HCT116 (cell line): Measurements from ENCODE around the gene AGTPBP1. TPM values are rescaled to one million over a fixed set of nuclear protein-coding genes. Genes with fewer than 3 reads are reported as not detected.
A peak's percentile ranks its signal among the peaks of the same experiment; 100 is the strongest.

Experiments
- ATAC-seq: fragments of 200-7000 bp; cut with Tn5 transposase; 2 replicates; pipeline ENCODE4 v1.9.1; 2020; ENCODE audit warnings: mild to moderate bottlenecking, moderate library complexity
- BruUV-seq: library from RNA; stranded (reverse); fragments of 400-500 nt; replicated peaks from 2 replicates; lab custom pipeline; 2021; lab: Mats Ljungman, UMichigan
- CTCF ChIA-PET: fragments of 300-600 bp; sonication (Branson Sonifier 250); formaldehyde crosslinking; loops from one replicate; lab custom pipeline; 2021; ENCODE audit warnings: antibody characterized with exemption; lab: Charles Lee
- POLR2A ChIA-PET: fragments of 300-600, 350-600 bp; sonication (Branson Sonifier 250); formaldehyde crosslinking; loops from one replicate; lab custom pipeline; 2021; ENCODE audit warnings: antibody characterized with exemption; lab: Charles Lee
- RAD21 ChIA-PET, 2 experiments: fragments of 300-600 bp; sonication (Branson Sonifier 250); formaldehyde crosslinking; loops; one replicate each; lab custom pipeline; 2023; ENCODE audit warnings: low total read pairs in 2 of 2; ENCODE audit not compliant: uncharacterized antibody in 2 of 2, unreplicated experiment in 2 of 2, low non-redundant PET in 1 of 2; lab: Charles Lee
- DNase-seq: peaks from one replicate; pipeline ENCODE4 v3.0.0-alpha.2; 2010; ENCODE audit warnings: low read depth, low spot score
- H2AFZ ChIP-seq: fragments of 200-600 bp; shearing (Covaris generic), sonication (generic); 2 replicates; pipeline ENCODE4 v1.6.1; 2017; ENCODE audit warnings: low read depth, mixed run types, mixed read lengths, antibody characterized with exemption, low read length; ENCODE audit not compliant: poor library complexity, severe bottlenecking
- H3K27ac ChIP-seq: 2 replicates; pipeline ENCODE4 v1.5.1; 2012; ENCODE audit warnings: low read depth, low read length
- H3K27me3 ChIP-seq: fragments of 200-600 bp; sonication (generic); 2 replicates; pipeline ENCODE4 v1.6.1; 2016; ENCODE audit warnings: mixed run types, low read length, mixed read lengths; ENCODE audit not compliant: insufficient read depth
- H3K36me3 ChIP-seq, 2 experiments: fragments of 200-500 bp in 1 of 2; fragments of 200-600 bp in 1 of 2; sonication (Bioruptor generic) in 1 of 2; sonication (generic) in 1 of 2; 2 replicates each; pipeline versions ENCODE4 v1.5.1 to v1.6.1; 2014 to 2016; ENCODE audit warnings: low read length in 2 of 2, inconsistent platforms in 1 of 2, mixed read lengths in 1 of 2, mixed run types in 1 of 2; ENCODE audit not compliant: insufficient read depth in 2 of 2, control insufficient read depth in 1 of 2
- H3K4me1 ChIP-seq, 2 experiments: fragments of 200-600 bp in 1 of 2; sonication (generic) in 1 of 2; 2 replicates each; pipeline versions ENCODE4 v1.5.1 to v1.6.1; 2012 to 2017; ENCODE audit warnings: low read length in 2 of 2, inconsistent platforms in 1 of 2, mild to moderate bottlenecking in 1 of 2, mixed read lengths in 1 of 2, mixed run types in 1 of 2, moderate library complexity in 1 of 2; ENCODE audit not compliant: insufficient read depth in 2 of 2, control insufficient read depth in 1 of 2
- H3K4me2 ChIP-seq: fragments of 200-600 bp; sonication (generic); 2 replicates; pipeline ENCODE4 v1.6.1; 2017; ENCODE audit warnings: mixed run types, low read length, mixed read lengths
- H3K4me3 ChIP-seq, 2 experiments: fragments of 200-600 bp in 1 of 2; sonication (generic) in 1 of 2; replicated peaks in 1 of 2; 2 replicates each; pipeline ENCODE4 v1.5.1; 2011 to 2016; ENCODE audit warnings: low read length in 2 of 2, control low read depth in 1 of 2, low read depth in 1 of 2, mild to moderate bottlenecking in 1 of 2, mixed read lengths in 1 of 2, mixed run types in 1 of 2
- H3K79me2 ChIP-seq: fragments of 200-600 bp; sonication (generic); 2 replicates; pipeline ENCODE4 v1.6.1; 2017; ENCODE audit warnings: mild to moderate bottlenecking, mixed run types, low read length, moderate library complexity, mixed read lengths; ENCODE audit not compliant: insufficient read depth
- H3K9ac ChIP-seq: fragments of 200-600 bp; sonication (generic); 2 replicates; pipeline ENCODE4 v1.6.1; 2016; ENCODE audit warnings: low read length, mixed read lengths
- H3K9me2 ChIP-seq: fragments of 200-600 bp; sonication (generic), shearing (Covaris generic); 2 replicates; pipeline ENCODE4 v1.6.1; 2017; ENCODE audit warnings: mixed run types, mild to moderate bottlenecking, moderate library complexity; ENCODE audit not compliant: insufficient read depth
- H3K9me3 ChIP-seq, 2 experiments: fragments of 200-500 bp in 1 of 2; fragments of 200-600 bp in 1 of 2; sonication (Bioruptor generic) in 1 of 2; sonication (generic) in 1 of 2; 2 replicates each; pipeline ENCODE4 v1.6.1; 2014 to 2017; ENCODE audit warnings: low read length in 2 of 2, mixed read lengths in 2 of 2, inconsistent platforms in 1 of 2, low read depth in 1 of 2, mild to moderate bottlenecking in 1 of 2, mixed run types in 1 of 2, moderate library complexity in 1 of 2; ENCODE audit not compliant: control insufficient read depth in 1 of 2, insufficient read depth in 1 of 2
- H4K20me1 ChIP-seq: fragments of 200-600 bp; sonication (generic), shearing (Covaris generic); 2 replicates; pipeline ENCODE4 v1.6.1; 2017; ENCODE audit warnings: mixed run types, mild to moderate bottlenecking, moderate library complexity; ENCODE audit not compliant: insufficient read depth
- FOSL1 ChIP-seq: IDR thresholded peaks from 2 replicates; pipeline ENCODE4 v1.6.1; 2012; ENCODE audit warnings: low read depth
- POLR2A ChIP-seq: IDR thresholded peaks from 2 replicates; pipeline ENCODE4 v1.7.0; 2011; ENCODE audit warnings: borderline replicate concordance; ENCODE audit not compliant: insufficient read depth, insufficient read length; ENCODE audit errors: extremely low read depth
- RAD21 ChIP-seq: IDR thresholded peaks from 2 replicates; pipeline ENCODE4 v1.6.1; 2012; ENCODE audit warnings: low read depth, mild to moderate bottlenecking
- SIN3A ChIP-seq: IDR thresholded peaks from 2 replicates; pipeline ENCODE4 v1.6.1; 2012; ENCODE audit warnings: low read depth
- SP1 ChIP-seq: IDR thresholded peaks from 2 replicates; pipeline ENCODE4 v1.6.1; 2012; ENCODE audit warnings: low read depth
- TCF7L2 ChIP-seq: IDR thresholded peaks from 2 replicates; pipeline ENCODE4 v1.7.0; 2011; ENCODE audit warnings: borderline replicate concordance, inconsistent platforms; ENCODE audit not compliant: insufficient read depth, insufficient read length; ENCODE audit errors: extremely low read depth
- ZFX ChIP-seq: fragments of 450-650 bp; IDR thresholded peaks from 2 replicates; pipeline ENCODE4 v1.6.1; 2017
- ZNF274 ChIP-seq: fragments of 200-500 bp; sonication (Bioruptor generic); IDR thresholded peaks from 2 replicates; pipeline ENCODE4 v1.6.1; 2014; ENCODE audit warnings: mild to moderate bottlenecking, low read depth, low read length, inconsistent platforms
- intact Hi-C: fragments of 100-400 bp; cut with micrococcal nuclease; formaldehyde crosslinking; loops from 2 replicates; pipeline ENCODE4 v1.10.0; 2022
- total RNA-seq: library from RNA; stranded (reverse); gene quantifications from one replicate; pipeline ENCODE4 v1.2.1, GENCODE V29; 2021; ENCODE audit not compliant: unreplicated experiment

AGTPBP1 gene
- total RNA-seq, 1 experiment from 2014 or later, result 17.4 TPM

- peak overlapping the region; percentile 84 for H3K4me2 ChIP-seq
- RAD21 ChIA-PET, result interaction anchor here in 1 of 2 experiments (0.7 kb wide), 1 partner anchor 41 kb away, joined by 3 read pairs; no protein-coding TSS in a partner anchor
- peaks cover 10% of the 10 kb centered on the region; the same call in 1 of the 2 replicates for H3K27me3 ChIP-seq
- H3K9me2 ChIP-seq, result no peaks in the 10 kb centered on the region
- intact Hi-C loops, result no loop called here
- H3K4me3 ChIP-seq, result peak overlapping the region; percentile 74 to 81
- peak overlapping the region; percentile 9 for H2AFZ ChIP-seq
- peak; percentile 52 for ATAC-seq
- no TSS peak for BruUV-seq
- CTCF ChIA-PET, result interaction anchor here (1.4 kb wide), 1 partner anchor 43 kb away, joined by 4 read pairs; no protein-coding TSS in a partner anchor
- no peak for DNase-seq
- peaks cover 41% of the 10 kb centered on the region for H3K79me2 ChIP-seq
- H3K4me1 ChIP-seq, result peaks cover 17 to 32% of the 10 kb centered on the region in 2 experiments
- TF ChIP-seq SIN3A (peak; percentile 39; the same call in 1 of the 2 replicates), ZFX (peak; percentile 53; the same call in 1 of the 2 replicates), FOSL1 (no peak), TCF7L2 (peak; percentile 2), POLR2A (peak; percentile 8)
- TF ChIP-seq, all 23 proteins: peak for 4
- Histone ChIP-seq H3K36me3 (no peaks in the 10 kb centered on the region), H3K27ac (peak overlapping the region; percentile 60), H3K9ac (peak overlapping the region; percentile 77), H3K9me3 (no peaks in the 10 kb centered on the region), H4K20me1 (no peaks in the 10 kb centered on the region)
- POLR2A ChIA-PET, result no interaction called here
Observed at GRCh38 chr9:85741095-85741874, 469 bp downstream of the AGTPBP1 start.

GRCh38 chr9:85740787-85741094 lies 1.0 kb downstream of the AGTPBP1 start:
- Histone ChIP-seq H3K9me2 (no peaks in the 10 kb centered on the region), H4K20me1 (no peaks in the 10 kb centered on the region), H3K27me3 (peaks cover 7% of the 10 kb centered on the region; the same call in 1 of the 2 replicates), H3K4me3 (peak overlapping the region; percentile 74 to 81), H3K9me3 (no peaks in the 10 kb centered on the region), H3K9ac (peak overlapping the region; percentile 77), H2AFZ (no peak overlapping the region), H3K4me1 (peaks cover 17 to 32% of the 10 kb centered on the region in 2 experiments), H3K36me3 (no peaks in the 10 kb centered on the region), H3K4me2 (peak overlapping the region; percentile 84), H3K27ac (peak overlapping the region; percentile 60; the same call in 1 of the 2 replicates), H3K79me2 (peaks cover 47% of the 10 kb centered on the region)
- intact Hi-C loops, result no loop called here
- ChIA-PET POLR2A (no interaction called here), CTCF (interaction anchor here (1.4 kb wide), 1 partner anchor 43 kb away, joined by 4 read pairs; no protein-coding TSS in a partner anchor), RAD21 (interaction anchor here in 1 of 2 experiments (0.7 kb wide), 1 partner anchor 41 kb away, joined by 3 read pairs; no protein-coding TSS in a partner anchor)
- TF ChIP-seq FOSL1, result no peak
- no peak for TF ChIP-seq ZNF274
- TF ChIP-seq RAD21, result no peak
- no peak for TF ChIP-seq SP1
- DNase-seq, result no peak
- BruUV-seq, result no TSS peak
- ATAC-seq, result no peak
